MM.1S (cell line): ENCODE measurements around the gene NCAM2.

Experiments used
- DNase-seq: peaks from one replicate; pipeline ENCODE4 v3.0.0-alpha.2; 2015
- H2AFZ ChIP-seq: fragments of 300-600 bp; sonication (generic); 2 replicates; pipeline ENCODE4 v1.6.0; 2016; ENCODE audit warnings: antibody characterized with exemption, low read length
- H3F3A ChIP-seq: fragments of 300-600 bp; sonication (generic); 2 replicates; pipeline ENCODE4 v1.6.1; 2016; ENCODE audit warnings: mild to moderate bottlenecking, antibody characterized with exemption, low read length, moderate library complexity, mixed read lengths; ENCODE audit not compliant: insufficient read depth
- H3K27ac ChIP-seq: fragments of 300-600 bp; sonication (generic); 2 replicates; pipeline ENCODE4 v1.5.1; 2016; ENCODE audit warnings: mild to moderate bottlenecking, low read length
- H3K27me3 ChIP-seq: fragments of 300-600 bp; sonication (generic); replicated peaks from 2 replicates; pipeline ENCODE4 v1.6.0; 2016; ENCODE audit warnings: low read length; ENCODE audit not compliant: insufficient read depth
- H3K36me3 ChIP-seq: fragments of 300-600 bp; sonication (generic); replicated peaks from 2 replicates; pipeline ENCODE4 v1.6.1; 2016; ENCODE audit warnings: mild to moderate bottlenecking, low read length, mixed read lengths; ENCODE audit not compliant: insufficient read depth
- H3K4me1 ChIP-seq: fragments of 300-600 bp; sonication (generic); 2 replicates; pipeline ENCODE4 v1.6.1; 2016; ENCODE audit warnings: low read length, mixed read lengths
- H3K4me2 ChIP-seq: fragments of 300-600 bp; sonication (generic); 2 replicates; pipeline ENCODE4 v1.6.0; 2016; ENCODE audit warnings: low read depth, low read length
- H3K4me3 ChIP-seq: fragments of 300-600 bp; sonication (generic); 2 replicates; pipeline ENCODE4 v1.5.1; 2016; ENCODE audit warnings: low read length, mixed read lengths
- H3K79me2 ChIP-seq: fragments of 300-600 bp; sonication (generic); 2 replicates; pipeline ENCODE4 v1.6.1; 2016; ENCODE audit warnings: mixed run types, low read length, mixed read lengths
- H3K9ac ChIP-seq: fragments of 300-600 bp; sonication (generic); 2 replicates; pipeline ENCODE4 v1.6.1; 2016; ENCODE audit warnings: low read length, mixed read lengths
- H3K9me2 ChIP-seq: fragments of 300-600 bp; sonication (generic); replicated peaks from 2 replicates; pipeline ENCODE4 v1.6.1; 2016; ENCODE audit warnings: mild to moderate bottlenecking, low read length, mixed read lengths; ENCODE audit not compliant: insufficient read depth
- H3K9me3 ChIP-seq: fragments of 300-600 bp; sonication (generic); replicated peaks from 2 replicates; pipeline ENCODE4 v1.6.1; 2016; ENCODE audit warnings: mild to moderate bottlenecking, low read length, mixed read lengths; ENCODE audit not compliant: insufficient read depth
- H4K20me1 ChIP-seq: fragments of 300-600 bp; sonication (generic); 2 replicates; pipeline ENCODE4 v1.6.1; 2016; ENCODE audit warnings: mild to moderate bottlenecking, low read length, moderate library complexity, mixed read lengths; ENCODE audit not compliant: insufficient read depth
- CTCF ChIP-seq: fragments of 300-600 bp; sonication (generic); IDR thresholded peaks from 2 replicates; pipeline ENCODE4 v1.5.1; 2016; ENCODE audit warnings: antibody characterized with exemption, low read length, mixed read lengths
- EZH2 ChIP-seq: fragments of 300-600 bp; sonication (generic); optimal IDR thresholded peaks from 2 replicates; pipeline ENCODE3; 2017; ENCODE audit warnings: low read depth, mild to moderate bottlenecking, antibody characterized with exemption, low read length, mixed read lengths
- EZH2phosphoT487 ChIP-seq: fragments of 300-600 bp; sonication (generic); IDR thresholded peaks from 2 replicates; pipeline ENCODE4 v1.6.1; 2018; ENCODE audit warnings: antibody characterized with exemption, low read length

NCAM2 gene

GRCh38 chr21:21156957-21157356, 158.7 kb downstream of the NCAM2 start:
- no peak for DNase-seq

DNA sequence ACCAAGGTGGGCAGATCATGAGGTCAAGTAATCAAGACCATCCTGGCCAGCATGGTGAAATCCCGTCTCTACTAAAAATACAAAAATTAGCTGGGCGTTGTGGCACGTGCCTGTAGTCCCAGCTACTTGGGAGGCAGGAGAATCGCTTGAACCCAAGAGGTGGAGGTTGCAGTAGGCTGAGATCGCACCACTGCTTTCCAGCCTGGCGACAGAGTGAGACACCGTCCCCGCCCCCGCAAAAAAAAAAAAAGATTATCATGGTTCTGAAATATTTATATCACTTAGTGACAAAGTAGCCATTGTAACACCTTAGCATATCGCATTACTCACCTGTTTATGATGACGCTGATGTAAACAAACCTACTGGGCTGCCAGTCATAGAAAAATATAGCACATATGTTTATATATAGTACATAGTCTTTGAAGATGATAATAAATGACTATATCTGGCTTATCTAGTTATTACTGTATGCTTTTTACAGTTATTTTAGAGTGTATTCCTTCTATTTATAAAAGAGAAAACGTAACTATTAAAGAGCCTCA, 160.2 kb downstream of the NCAM2 start:
- no peaks in the 10 kb centered on the region for H4K20me1 ChIP-seq
- no peaks in the 10 kb centered on the region for H3K36me3 ChIP-seq
- TF ChIP-seq EZH2phosphoT487, result no peak
- TF ChIP-seq CTCF, result no peak
- no peak for TF ChIP-seq EZH2
- no peaks in the 10 kb centered on the region for H3K9me3 ChIP-seq
- H3K27ac ChIP-seq, result no peak overlapping the region
- H2AFZ ChIP-seq, result no peak overlapping the region
- no peaks in the 10 kb centered on the region for H3K27me3 ChIP-seq
- no peaks in the 10 kb centered on the region for H3F3A ChIP-seq
- H3K4me3 ChIP-seq, result no peak overlapping the region
- no peaks in the 10 kb centered on the region for H3K4me1 ChIP-seq
- no peak overlapping the region for H3K9ac ChIP-seq
- no peak overlapping the region for H3K4me2 ChIP-seq
- no peaks in the 10 kb centered on the region for H3K9me2 ChIP-seq
- no peaks in the 10 kb centered on the region for H3K79me2 ChIP-seq
- no peak for DNase-seq

More at GRCh38 chr21:21156957-21157356, 158.7 kb downstream of the NCAM2 start:
- Histone ChIP-seq H3K27me3 (no peaks in the 10 kb centered on the region), H2AFZ (no peak overlapping the region), H3K4me2 (no peak overlapping the region), H3K9me2 (no peaks in the 10 kb centered on the region), H3K4me3 (no peak overlapping the region), H3F3A (no peaks in the 10 kb centered on the region), H3K9me3 (no peaks in the 10 kb centered on the region), H3K4me1 (no peaks in the 10 kb centered on the region), H3K27ac (no peak overlapping the region), H3K79me2 (no peaks in the 10 kb centered on the region), H3K9ac (no peak overlapping the region), H4K20me1 (no peaks in the 10 kb centered on the region), H3K36me3 (no peaks in the 10 kb centered on the region)
- TF ChIP-seq EZH2 (no peak), CTCF (no peak), EZH2phosphoT487 (no peak)

GRCh38 chr21:21159253-21159899, 161.2 kb downstream of the NCAM2 start:
- no peak for TF ChIP-seq EZH2phosphoT487
- no peak for TF ChIP-seq CTCF
- no peaks in the 10 kb centered on the region for H3K9me3 ChIP-seq
- H2AFZ ChIP-seq, result no peak overlapping the region
- no peaks in the 10 kb centered on the region for H3K4me1 ChIP-seq
- H3K27ac ChIP-seq, result no peak overlapping the region
- H3K27me3 ChIP-seq, result no peaks in the 10 kb centered on the region
- H3K9me2 ChIP-seq, result no peaks in the 10 kb centered on the region
- no peaks in the 10 kb centered on the region for H3F3A ChIP-seq
- H3K4me2 ChIP-seq, result no peak overlapping the region
- no peak overlapping the region for H3K4me3 ChIP-seq
- no peak for DNase-seq
- H3K9ac ChIP-seq, result no peak overlapping the region
- no peaks in the 10 kb centered on the region for H3K79me2 ChIP-seq
- H4K20me1 ChIP-seq, result no peaks in the 10 kb centered on the region
- H3K36me3 ChIP-seq, result no peaks in the 10 kb centered on the region
